HG03460 (cell line): ENCODE data around the gene PAQR5.
"Not testable (repeated sequence)": the region's sequence is repeated elsewhere in the genome, so short reads cannot be mapped to it uniquely, and the experiment has no call there.

Source experiments
- ATAC-seq: cut with Tn5 transposase; IDR thresholded peaks from one replicate; pipeline ENCODE4 v1.9.1; 2021; ENCODE audit not compliant: unreplicated experiment

The PAQR5 gene

GRCh38 chr15:69415381-69415780 is 116.7 kb downstream of the PAQR5 start:
- ATAC-seq, result no peak

GRCh38 chr15:69417581-69417980 is 118.9 kb downstream of the PAQR5 start:
- ATAC-seq, result no peak

- ATAC-seq, result no peak
These were observed 122.8 kb downstream of the PAQR5 start for GRCh38 chr15:69421498-69421897.

- no peak for ATAC-seq
These were observed 123.7 kb downstream of the PAQR5 start for GRCh38 chr15:69422336-69422895.

GRCh38 chr15:69424001-69424400 is 125.3 kb downstream of the PAQR5 start:
- ATAC-seq, result no peak

- no peak for ATAC-seq
These were observed 126.2 kb downstream of the PAQR5 start for GRCh38 chr15:69424748-69425413.

GRCh38 chr15:69433831-69434230 is 135.1 kb downstream of the PAQR5 start:
- no peak for ATAC-seq

- ATAC-seq, result no peak
These were observed 135.5 kb downstream of the PAQR5 start for GRCh38 chr15:69434238-69434637.

GRCh38 chr15:69434679-69435078 is 136.0 kb downstream of the PAQR5 start:
- ATAC-seq, result no peak

GRCh38 chr15:69435985-69436384 is 137.3 kb downstream of the PAQR5 start:
- no peak for ATAC-seq

GRCh38 chr15:69436951-69437350 is 138.2 kb downstream of the PAQR5 start:
- no peak for ATAC-seq

GRCh38 chr15:69439623-69440022 is 140.9 kb downstream of the PAQR5 start:
- ATAC-seq, result no peak

- ATAC-seq, result peak; percentile 82
These were observed 144.4 kb downstream of the PAQR5 start for GRCh38 chr15:69443032-69443611.

- no peak for ATAC-seq
These were observed 146.0 kb downstream of the PAQR5 start for GRCh38 chr15:69444686-69445085.

GRCh38 chr15:69446953-69447352 is 148.2 kb downstream of the PAQR5 start:
- no peak for ATAC-seq

- not testable (repeated sequence) for ATAC-seq
These were observed 151.5 kb downstream of the PAQR5 start for GRCh38 chr15:69450221-69450620.

- no peak for ATAC-seq
These were observed 152.4 kb downstream of the PAQR5 start for GRCh38 chr15:69450968-69451695.

GRCh38 chr15:69451951-69452691 is 153.4 kb downstream of the PAQR5 start:
- ATAC-seq, result peak; percentile 33

- peak; percentile 78 for ATAC-seq
These were observed 154.2 kb downstream of the PAQR5 start, which contains the start of gene RPLP1 for GRCh38 chr15:69452692-69453521. RPLP1 (plus strand) TSS chr15:69452818; CDS start chr15:69452949, 131 bp downstream.

GRCh38 chr15:69454953-69455352 is 156.2 kb downstream of the PAQR5 start:
- no peak for ATAC-seq
